ENCODE data around the gene ZC3H8. TPM values are rescaled to one million over a fixed set of nuclear protein-coding genes. Genes with fewer than 3 reads are reported as not detected.
"Not testable (repeated sequence)": the region's sequence is repeated elsewhere in the genome, so short reads cannot be mapped to it uniquely, and the experiment has no call there.

Gene ZC3H8
- total RNA-seq, 4 donors from 2014 or later = 5.7 to 13.6 (median 8.0) TPM

DNA sequence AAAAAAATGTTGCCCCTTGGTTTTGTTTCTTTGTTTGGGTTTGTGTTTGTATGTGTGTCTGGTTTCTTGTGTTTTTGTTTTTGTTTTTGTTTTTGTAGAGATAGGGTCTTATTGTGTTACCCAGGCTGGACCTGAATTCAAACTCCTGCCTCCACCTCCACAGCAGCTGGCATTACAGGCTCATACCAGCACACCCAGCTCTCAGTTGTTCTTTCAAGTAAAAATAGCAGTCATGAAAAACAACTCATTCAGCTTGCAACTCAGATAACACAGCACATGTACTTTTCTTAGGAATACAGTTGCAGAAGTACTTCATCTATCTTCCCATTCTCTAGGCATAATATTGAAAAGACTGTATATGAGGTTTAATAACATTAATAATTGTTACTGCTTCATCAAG is 37.0 kb downstream of the ZC3H8 start:
- ATAC-seq = peak in 1 of 2 donors; percentile 50

DNA sequence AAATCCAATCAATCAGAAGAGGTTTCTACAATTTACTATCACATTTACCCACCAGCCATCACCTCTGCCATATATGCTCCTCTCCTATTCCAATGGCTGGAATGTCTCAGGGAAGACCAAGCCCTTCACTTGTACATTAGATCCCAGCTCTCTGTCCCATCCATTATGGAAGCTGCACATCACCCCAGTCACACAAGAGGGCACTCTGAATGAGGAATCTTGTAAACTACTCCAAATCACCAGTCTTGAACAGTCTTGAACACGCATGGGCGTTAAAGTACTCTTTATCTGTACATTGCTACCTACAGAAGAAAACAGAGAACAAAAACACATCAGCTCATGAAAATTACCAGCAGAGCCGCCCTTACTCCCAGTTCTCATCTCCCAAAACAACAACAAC is 38.7 kb downstream of the ZC3H8 start:
- H3K9me3 ChIP-seq = no peaks in the 10 kb centered on the region
- TF ChIP-seq POLR2A (IDR thresholded peaks at IDR 0.05) = no peak
- TF ChIP-seq, protein P1, sequence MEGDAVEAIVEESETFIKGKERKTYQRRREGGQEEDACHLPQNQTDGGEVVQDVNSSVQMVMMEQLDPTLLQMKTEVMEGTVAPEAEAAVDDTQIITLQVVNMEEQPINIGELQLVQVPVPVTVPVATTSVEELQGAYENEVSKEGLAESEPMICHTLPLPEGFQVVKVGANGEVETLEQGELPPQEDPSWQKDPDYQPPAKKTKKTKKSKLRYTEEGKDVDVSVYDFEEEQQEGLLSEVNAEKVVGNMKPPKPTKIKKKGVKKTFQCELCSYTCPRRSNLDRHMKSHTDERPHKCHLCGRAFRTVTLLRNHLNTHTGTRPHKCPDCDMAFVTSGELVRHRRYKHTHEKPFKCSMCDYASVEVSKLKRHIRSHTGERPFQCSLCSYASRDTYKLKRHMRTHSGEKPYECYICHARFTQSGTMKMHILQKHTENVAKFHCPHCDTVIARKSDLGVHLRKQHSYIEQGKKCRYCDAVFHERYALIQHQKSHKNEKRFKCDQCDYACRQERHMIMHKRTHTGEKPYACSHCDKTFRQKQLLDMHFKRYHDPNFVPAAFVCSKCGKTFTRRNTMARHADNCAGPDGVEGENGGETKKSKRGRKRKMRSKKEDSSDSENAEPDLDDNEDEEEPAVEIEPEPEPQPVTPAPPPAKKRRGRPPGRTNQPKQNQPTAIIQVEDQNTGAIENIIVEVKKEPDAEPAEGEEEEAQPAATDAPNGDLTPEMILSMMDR (IDR thresholded peaks at IDR 0.05 in 4 of 5, conservative IDR thresholded peaks at IDR 0.05 in 1 of 5) = no peak
- in situ Hi-C loops (cut with MboI; ENCODE audit: low sequenced_read_pairs in 4 of 4) (no loop called here), intact Hi-C loops (cut with DNase I; ENCODE audit: low total_unique reads) (no loop called here)
- ATAC-seq (no peak), DNase-seq (no peak)
- H3K27ac ChIP-seq = no peak overlapping the region
- H3K4me1 ChIP-seq = no peaks in the 10 kb centered on the region
- H3K27me3 ChIP-seq = no peaks in the 10 kb centered on the region
- peaks cover 0 to 31% of the 10 kb centered on the region in 2 donors for H3K36me3 ChIP-seq
- H3K4me3 ChIP-seq = no peak overlapping the region

More for the DNA sequence above, 37.0 kb downstream of the ZC3H8 start:
- H3K36me3 ChIP-seq = peaks cover 0 to 28% of the 10 kb centered on the region in 2 donors
- intact Hi-C loops (cut with DNase I; ENCODE audit: low total_unique reads) (no loop called here), in situ Hi-C loops (cut with MboI; ENCODE audit: low sequenced_read_pairs in 4 of 4) (no loop called here)
- TF ChIP-seq POLR2A (IDR thresholded peaks at IDR 0.05) = no peak
- TF ChIP-seq, protein P1 (IDR thresholded peaks at IDR 0.05 in 4 of 5, conservative IDR thresholded peaks at IDR 0.05 in 1 of 5) = no peak
- H3K4me3 ChIP-seq = no peak overlapping the region
- no peak for DNase-seq
- H3K27ac ChIP-seq = no peak overlapping the region
- no peaks in the 10 kb centered on the region for H3K27me3 ChIP-seq
- H3K4me1 ChIP-seq = no peaks in the 10 kb centered on the region
- no peaks in the 10 kb centered on the region for H3K9me3 ChIP-seq

DNA sequence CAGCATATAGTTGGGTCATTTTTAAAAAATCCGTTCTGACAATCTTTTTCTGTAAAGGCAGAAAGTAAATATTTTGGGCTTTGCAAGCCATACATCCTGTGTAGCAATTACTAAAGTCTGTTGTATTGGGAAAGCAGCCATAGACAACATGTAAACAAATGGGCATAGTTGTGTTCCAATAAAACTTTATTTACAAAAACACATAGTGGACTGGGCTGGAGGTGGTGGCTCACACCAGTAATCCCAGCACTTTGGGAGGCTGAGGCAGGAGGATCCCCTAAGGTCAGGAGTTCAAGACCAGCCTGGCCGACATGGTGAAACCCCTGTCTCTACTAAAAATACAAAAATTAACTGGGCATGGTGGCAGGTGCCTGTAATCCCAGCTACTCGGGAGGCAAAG is 46.9 kb downstream of the ZC3H8 start:
- intact Hi-C loops (cut with DNase I; ENCODE audit: low total_unique reads); H3K27me3 ChIP-seq; H3K4me1 ChIP-seq; DNase-seq; H3K27ac ChIP-seq; H3K9me3 ChIP-seq; ATAC-seq; H3K4me3 ChIP-seq; in situ Hi-C loops (cut with MboI; ENCODE audit: low sequenced_read_pairs in 4 of 4): not testable (repeated sequence)
- peaks cover 0 to 11% of the 10 kb centered on the region in 2 donors for H3K36me3 ChIP-seq

DNA sequence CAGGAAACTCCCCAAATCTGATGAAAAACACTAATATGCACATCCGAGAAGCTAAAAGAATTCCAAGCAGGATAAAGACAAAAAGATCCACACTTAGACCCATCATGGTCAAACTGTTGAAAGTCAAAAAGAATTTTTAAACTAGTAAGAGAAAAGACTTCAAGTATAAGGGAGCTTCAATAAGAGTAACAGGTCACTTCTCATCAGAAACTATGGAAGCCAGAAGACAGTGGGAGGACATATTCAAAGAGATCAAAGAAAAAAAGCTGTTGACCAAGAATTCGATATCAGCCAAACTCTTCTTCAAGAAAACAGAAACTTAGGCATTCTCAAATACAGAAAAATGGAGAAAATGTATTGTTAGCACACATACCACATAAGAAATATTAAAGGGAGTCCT is 50.4 kb downstream of the ZC3H8 start:
- ATAC-seq (no peak), DNase-seq (no peak)
- Histone ChIP-seq H3K27me3 (no peaks in the 10 kb centered on the region), H3K4me1 (no peaks in the 10 kb centered on the region), H3K4me3 (no peak overlapping the region), H3K27ac (no peak overlapping the region), H3K36me3 (no peaks in the 10 kb centered on the region), H3K9me3 (no peaks in the 10 kb centered on the region)
- TF ChIP-seq POLR2A (IDR thresholded peaks at IDR 0.05) = no peak
- TF ChIP-seq, protein P1 (IDR thresholded peaks at IDR 0.05 in 4 of 5, conservative IDR thresholded peaks at IDR 0.05 in 1 of 5) = no peak
- in situ Hi-C loops (cut with MboI; ENCODE audit: low sequenced_read_pairs in 4 of 4) = no loop called here
- intact Hi-C loops (cut with DNase I; ENCODE audit: low total_unique reads) = no loop called here

DNA sequence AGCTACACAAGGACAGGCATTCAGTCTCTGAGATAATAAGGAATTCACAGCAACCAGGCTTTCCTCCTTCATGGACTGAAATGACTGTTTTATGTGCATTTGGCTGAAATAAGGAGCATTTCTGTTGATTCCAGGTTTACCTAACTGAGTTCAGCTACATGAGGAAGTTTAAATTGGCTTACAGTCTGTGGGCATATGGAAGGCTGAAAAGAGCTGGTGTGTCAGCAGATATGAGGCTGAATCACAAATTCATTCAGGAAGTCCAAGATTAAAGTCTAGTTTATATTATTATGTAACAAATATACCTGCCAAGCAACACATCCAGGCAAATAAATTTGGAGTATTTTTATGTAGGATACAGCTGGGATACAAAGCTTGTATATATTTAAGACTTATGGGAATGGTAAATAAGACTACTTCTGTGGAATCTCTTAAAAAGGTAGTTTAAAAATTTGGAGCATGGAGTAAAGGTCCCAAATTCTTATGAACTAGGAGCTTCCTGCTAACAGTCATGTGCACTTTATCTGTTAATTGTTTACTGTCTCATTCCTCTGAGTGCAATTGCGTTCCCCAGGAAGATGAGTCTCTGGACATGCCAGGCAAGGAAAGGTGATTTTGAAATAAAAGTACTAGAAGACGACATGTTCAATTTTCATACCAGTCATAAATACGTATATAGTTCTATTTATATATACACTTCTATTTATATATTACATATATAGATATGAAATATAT is 53.0 kb downstream of the ZC3H8 start:
- Histone ChIP-seq H3K4me3 (no peak overlapping the region), H3K9me3 (no peaks in the 10 kb centered on the region), H3K27me3 (no peaks in the 10 kb centered on the region), H3K27ac (no peak overlapping the region), H3K36me3 (no peaks in the 10 kb centered on the region), H3K4me1 (no peaks in the 10 kb centered on the region)
- intact Hi-C loops (cut with DNase I; ENCODE audit: low total_unique reads) (no loop called here), in situ Hi-C loops (cut with MboI; ENCODE audit: low sequenced_read_pairs in 4 of 4) (no loop called here)
- DNase-seq = no peak
- TF ChIP-seq, protein P1 (IDR thresholded peaks at IDR 0.05 in 4 of 5, conservative IDR thresholded peaks at IDR 0.05 in 1 of 5) = no peak
- no peak for TF ChIP-seq POLR2A (IDR thresholded peaks at IDR 0.05)
- ATAC-seq = no peak

All from gastrocnemius medialis (tissue), 4 donors.